Stimulated activated CD8-positive, alpha-beta memory T cell treated with anti-CD3 and anti-CD28 coated beads, Interleukin-7, amount 100 ng/mL, for 24 hours (primary cell): ENCODE measurements around the gene ERO1A.

Experiments used
- DNase-seq: peaks from one replicate; pipeline ENCODE4 v3.0.0-alpha.2; 2020; ENCODE audit warnings: low read depth

ERO1A gene

GRCh38 chr14:52599974-52600373 is 95.4 kb downstream of the ERO1A start:
- DNase-seq: no peak

GRCh38 chr14:52598568-52598967 is 96.8 kb downstream of the ERO1A start:
- DNase-seq: no peak

GRCh38 chr14:52596861-52597260 is 98.5 kb downstream of the ERO1A start:
- no peak for DNase-seq

DNA sequence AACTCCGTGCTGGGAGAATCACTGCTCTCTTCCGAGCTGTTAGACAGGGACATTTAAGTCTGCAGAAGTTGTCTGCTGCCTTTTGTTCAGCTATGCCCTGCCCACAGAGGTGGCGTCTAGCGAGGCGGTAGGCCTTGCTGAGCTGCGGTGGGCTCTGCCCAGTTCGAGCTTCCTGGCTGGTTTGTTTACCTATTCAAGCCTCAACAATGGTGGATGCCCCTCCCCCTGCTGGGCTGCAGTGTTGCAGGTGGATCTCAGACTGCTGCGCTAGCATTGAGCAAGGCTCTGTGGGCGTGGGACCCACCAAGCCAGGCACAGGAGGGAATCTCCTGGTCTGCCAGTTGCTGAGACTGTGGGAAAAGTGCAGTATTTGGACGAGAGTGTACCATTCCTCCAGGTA is 99.0 kb downstream of the ERO1A start:
- no peak for DNase-seq

DNA sequence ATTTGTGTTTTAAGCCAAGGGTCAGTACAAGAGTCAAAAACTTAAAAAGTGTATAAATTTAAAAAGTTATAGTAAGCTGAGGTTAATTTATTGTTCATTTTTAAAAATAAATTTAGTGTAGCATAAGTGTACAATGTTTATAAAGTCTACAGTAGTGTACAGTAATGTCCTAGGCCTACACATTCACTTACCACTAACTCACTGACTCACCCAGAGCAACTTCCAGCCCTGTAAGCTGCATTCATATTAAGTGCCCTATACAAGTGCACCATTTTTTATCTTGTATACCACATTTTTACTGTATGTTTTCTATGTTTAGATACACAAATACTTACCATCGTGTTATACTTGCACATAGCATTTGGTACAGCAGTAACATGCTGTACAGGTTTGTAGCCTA is 105.0 kb downstream of the ERO1A start:
- no peak for DNase-seq
